GM06990 (cell line): ENCODE results near the gene KANSL1.
"Not testable (repeated sequence)": the region's sequence is repeated elsewhere in the genome, so short reads cannot be mapped to it uniquely, and the experiment has no call there.

Experiments
- DNase-seq: peaks from one replicate; pipeline ENCODE4 v3.0.0-alpha.2; 2011; ENCODE audit not compliant: insufficient read length; ENCODE audit errors: extremely low read depth
- H3K27me3 ChIP-seq: replicated peaks from 2 replicates; pipeline ENCODE4 v1.6.0; 2011; ENCODE audit warnings: low read length; ENCODE audit not compliant: control insufficient read depth, insufficient read depth
- H3K36me3 ChIP-seq: 2 replicates; pipeline ENCODE4 v1.5.1; 2011; ENCODE audit warnings: low read length; ENCODE audit not compliant: control insufficient read depth, insufficient read depth
- H3K4me3 ChIP-seq: replicated peaks from 2 replicates; pipeline ENCODE4 v1.5.1; 2011; ENCODE audit warnings: low read depth, mild to moderate bottlenecking, control low read depth, low read length
- CTCF ChIP-seq: IDR thresholded peaks from 2 replicates; pipeline ENCODE4 v1.5.1; 2011; ENCODE audit warnings: low read length, control low read depth, mild to moderate bottlenecking, inconsistent platforms; ENCODE audit not compliant: insufficient read depth, poor library complexity, severe bottlenecking

The KANSL1 gene

GRCh38 chr17:46108550-46109110 is 84.6 kb downstream of the KANSL1 start:
- Histone ChIP-seq H3K36me3 (0 out of 2 replicates have a peak, but pooled peaks cover 1% of the 10 kb centered on the region), H3K27me3 (no peaks in the 10 kb centered on the region), H3K4me3 (no peak overlapping the region)
- TF ChIP-seq CTCF: no peak
- no peak for DNase-seq

GRCh38 chr17:46108120-46108519 is 85.1 kb downstream of the KANSL1 start:
- no peaks in the 10 kb centered on the region for H3K27me3 ChIP-seq
- H3K36me3 ChIP-seq: 0 out of 2 replicates have a peak, but pooled peaks cover 1% of the 10 kb centered on the region
- no peak for DNase-seq
- no peak overlapping the region for H3K4me3 ChIP-seq
- TF ChIP-seq CTCF: no peak

- Histone ChIP-seq H3K4me3 (no peak overlapping the region), H3K36me3 (0 out of 2 replicates have a peak, but pooled peaks cover 1% of the 10 kb centered on the region), H3K27me3 (no peaks in the 10 kb centered on the region)
- no peak for DNase-seq
- TF ChIP-seq CTCF: no peak
These were observed 86.1 kb downstream of the KANSL1 start for GRCh38 chr17:46106966-46107644.

GRCh38 chr17:46102806-46103205 is 90.4 kb downstream of the KANSL1 start:
- H3K36me3 ChIP-seq, H3K27me3 ChIP-seq, H3K4me3 ChIP-seq, DNase-seq: not testable (repeated sequence)

GRCh38 chr17:46101785-46102617 is 91.2 kb downstream of the KANSL1 start:
- not testable (repeated sequence) for H3K27me3 ChIP-seq, DNase-seq, H3K36me3 ChIP-seq, H3K4me3 ChIP-seq

- TF ChIP-seq CTCF: no peak
- no peak for DNase-seq
- Histone ChIP-seq H3K4me3 (no peak overlapping the region), H3K36me3 (0 out of 2 replicates have a peak, but pooled peaks cover under 1% of the 10 kb centered on the region), H3K27me3 (no peaks in the 10 kb centered on the region)
These were observed 92.6 kb downstream of the KANSL1 start for GRCh38 chr17:46100590-46100989.
